ENCODE results near the gene ENGASE. TPM values are rescaled to one million over a fixed set of nuclear protein-coding genes. Genes with fewer than 3 reads are reported as not detected.

ENGASE gene
- total RNA-seq, 2 donors from 2014 or later = 51.4 to 53.0 TPM

DNA sequence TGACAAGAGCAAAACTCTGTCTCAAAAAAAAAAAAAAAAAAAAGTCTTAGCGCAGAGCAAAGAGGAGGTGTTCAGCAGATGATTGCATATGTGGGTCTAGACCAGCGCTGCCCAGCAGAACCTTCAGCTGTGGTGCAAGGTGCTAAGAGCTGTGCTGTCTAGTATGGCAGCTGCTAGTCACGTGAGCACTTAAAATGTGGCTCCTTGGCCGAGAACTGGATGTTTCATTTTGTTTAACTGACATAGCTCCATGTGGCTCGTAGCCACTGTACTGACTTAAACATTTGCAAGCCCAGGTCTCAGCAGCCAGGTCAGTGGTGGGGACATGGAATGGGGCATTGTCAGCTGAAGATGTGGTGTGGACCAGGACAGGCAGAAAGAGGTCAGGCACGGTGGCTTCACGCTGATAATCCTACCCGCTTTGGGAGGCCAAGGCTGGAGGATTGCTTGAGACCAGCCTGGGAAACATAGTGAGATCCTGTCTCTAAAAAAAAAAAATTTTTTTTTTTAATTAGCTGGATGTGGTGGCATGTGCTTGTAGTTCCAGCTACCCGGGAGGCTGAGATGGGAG lies 41.5 kb upstream of the ENGASE start:
- Mint-ChIP-seq H3K4me1 (ENCODE audit: low read depth) (no peaks in the 10 kb centered on the region), H3K9me3 (no peaks in the 10 kb centered on the region), H3K27me3 (ENCODE audit: low read depth) (peaks cover 6% of the 10 kb centered on the region), H3K36me3 (ENCODE audit: insufficient read depth in 2 of 2) (no peaks in the 10 kb centered on the region), H3K4me3 (no peak overlapping the region), H3K27ac (no peak overlapping the region)
- DNase-seq (no peak), ATAC-seq (replicated peaks in 1 of 2) (no peak)

DNA sequence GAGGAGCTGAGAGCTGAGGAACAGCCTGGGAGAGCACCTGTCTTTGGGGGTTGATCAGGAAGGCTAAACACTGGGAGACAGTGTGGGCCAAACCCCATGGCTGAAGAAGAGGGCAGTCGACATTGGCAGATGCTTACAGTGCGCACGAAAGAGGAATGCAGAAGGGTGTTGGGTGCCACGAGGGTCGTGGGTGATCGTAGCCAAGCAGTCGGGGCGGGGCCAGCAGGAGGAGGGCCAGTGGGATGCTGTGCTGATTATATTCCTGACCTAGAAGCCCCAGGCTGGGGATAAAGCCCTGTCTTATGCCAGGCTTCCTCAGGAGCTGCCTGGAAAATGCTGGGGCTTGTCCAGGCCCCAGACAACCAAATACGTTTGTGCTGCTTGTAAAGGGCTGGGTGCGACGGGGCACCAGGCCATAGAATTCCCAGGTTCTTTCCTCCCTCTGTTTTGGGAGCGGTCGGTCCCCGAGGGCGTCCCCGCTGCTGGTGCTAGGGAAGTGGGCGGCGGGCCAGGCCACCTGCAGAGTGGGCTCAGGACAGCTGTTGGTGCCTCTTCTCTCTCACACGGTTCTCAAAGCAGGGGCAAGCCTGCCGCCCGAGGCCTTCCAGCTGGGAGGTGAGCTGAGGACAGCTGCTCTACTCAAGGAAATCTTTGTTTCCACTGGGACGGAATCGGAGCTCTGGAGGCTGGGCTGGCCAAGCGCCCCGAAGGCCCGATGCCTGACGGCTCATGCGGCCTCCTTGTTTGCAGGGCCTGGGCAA lies 40.7 kb upstream of the ENGASE start:
- DNase-seq (no peak), ATAC-seq (replicated peaks in 1 of 2) (no peak)
- Mint-ChIP-seq H3K4me1 (ENCODE audit: low read depth) (no peaks in the 10 kb centered on the region), H3K9me3 (no peaks in the 10 kb centered on the region), H3K27ac (no peak overlapping the region), H3K36me3 (ENCODE audit: insufficient read depth in 2 of 2) (no peaks in the 10 kb centered on the region), H3K4me3 (no peak overlapping the region), H3K27me3 (ENCODE audit: low read depth) (peaks cover 6% of the 10 kb centered on the region)

DNA sequence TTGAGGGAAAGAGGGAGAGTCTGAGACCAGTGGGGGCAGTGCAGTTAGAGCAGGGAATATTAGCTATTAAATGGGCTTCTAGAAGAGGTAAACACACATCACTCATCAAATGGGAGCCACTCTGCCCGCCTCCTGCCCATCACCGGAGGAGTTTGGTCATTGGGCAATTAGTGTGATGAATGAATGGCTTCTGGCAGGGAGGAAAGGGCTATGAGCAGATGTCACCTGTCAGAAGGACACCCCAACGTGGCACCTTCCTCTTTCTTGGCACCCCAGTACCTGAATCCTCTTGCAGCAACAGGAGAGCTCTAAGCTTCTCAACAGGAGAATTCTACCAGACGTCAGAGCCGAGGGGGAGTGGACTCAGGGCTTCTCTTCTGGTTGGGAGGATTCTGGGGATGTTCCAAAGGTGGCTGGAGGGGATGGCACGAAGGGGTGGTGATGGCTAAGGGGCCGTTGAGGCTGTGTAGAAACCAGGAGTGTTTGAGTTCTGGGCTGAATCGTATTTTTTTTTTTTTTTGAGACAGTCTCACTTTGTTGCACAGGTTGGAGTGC lies 39.6 kb upstream of the ENGASE start:
- H3K36me3 Mint-ChIP-seq (ENCODE audit: insufficient read depth in 2 of 2) = no peaks in the 10 kb centered on the region
- DNase-seq (no peak), ATAC-seq (replicated peaks in 1 of 2) (no peak)
- H3K4me3 Mint-ChIP-seq = no peak overlapping the region
- H3K27ac Mint-ChIP-seq = no peak overlapping the region
- H3K27me3 Mint-ChIP-seq (ENCODE audit: low read depth) = peaks cover 6% of the 10 kb centered on the region
- no peaks in the 10 kb centered on the region for H3K9me3 Mint-ChIP-seq
- H3K4me1 Mint-ChIP-seq (ENCODE audit: low read depth) = no peaks in the 10 kb centered on the region

DNA sequence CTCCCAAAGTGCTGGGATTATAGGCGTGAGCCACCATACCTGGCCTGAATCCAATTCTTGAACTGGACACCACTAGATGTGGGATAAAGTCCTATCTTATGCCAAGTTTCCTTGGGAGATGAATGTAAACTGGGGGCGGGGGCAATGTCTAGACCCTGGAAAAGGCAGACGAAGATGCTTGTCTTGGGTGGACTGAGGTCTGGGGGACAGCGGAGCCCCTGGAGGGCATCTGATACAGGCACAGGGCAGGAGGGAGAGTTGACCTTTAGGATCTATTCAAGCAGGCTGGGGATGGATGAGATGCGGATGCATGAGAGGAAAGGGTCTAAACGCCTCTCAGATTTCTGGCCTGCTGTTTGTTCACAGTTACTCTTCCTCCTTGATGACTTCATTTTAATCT lies 38.9 kb upstream of the ENGASE start:
- H3K36me3 Mint-ChIP-seq (ENCODE audit: insufficient read depth in 2 of 2) = no peaks in the 10 kb centered on the region
- no peak overlapping the region for H3K27ac Mint-ChIP-seq
- DNase-seq (no peak), ATAC-seq (replicated peaks in 1 of 2) (no peak)
- H3K4me3 Mint-ChIP-seq = no peak overlapping the region
- H3K4me1 Mint-ChIP-seq (ENCODE audit: low read depth) = no peaks in the 10 kb centered on the region
- no peaks in the 10 kb centered on the region for H3K9me3 Mint-ChIP-seq
- H3K27me3 Mint-ChIP-seq (ENCODE audit: low read depth) = peaks cover 6% of the 10 kb centered on the region

DNA sequence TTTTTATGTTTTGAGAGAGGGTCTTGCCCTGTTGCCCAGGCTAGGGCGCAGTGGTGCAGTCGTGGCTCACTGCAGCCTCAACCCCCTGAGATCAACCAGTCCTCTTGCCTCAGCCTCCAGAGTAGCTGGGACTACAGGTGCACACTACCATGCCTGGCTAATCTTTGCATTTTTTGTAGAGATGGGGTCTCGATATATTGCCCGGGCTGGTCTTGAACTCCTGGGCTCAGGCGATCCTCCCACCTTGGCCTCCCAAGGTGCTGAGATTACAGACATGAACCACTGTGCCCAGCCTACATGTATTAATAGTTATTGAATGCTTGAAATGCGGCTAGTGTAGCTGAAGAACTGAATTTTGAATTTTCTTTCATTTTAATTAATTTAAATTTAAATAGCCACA lies 38.4 kb upstream of the ENGASE start:
- Mint-ChIP-seq H3K27ac (no peak overlapping the region), H3K9me3 (no peaks in the 10 kb centered on the region), H3K27me3 (ENCODE audit: low read depth) (peaks cover 6% of the 10 kb centered on the region), H3K4me3 (no peak overlapping the region), H3K4me1 (ENCODE audit: low read depth) (no peaks in the 10 kb centered on the region), H3K36me3 (ENCODE audit: insufficient read depth in 2 of 2) (no peaks in the 10 kb centered on the region)
- ATAC-seq (replicated peaks in 1 of 2) (no peak), DNase-seq (no peak)

DNA sequence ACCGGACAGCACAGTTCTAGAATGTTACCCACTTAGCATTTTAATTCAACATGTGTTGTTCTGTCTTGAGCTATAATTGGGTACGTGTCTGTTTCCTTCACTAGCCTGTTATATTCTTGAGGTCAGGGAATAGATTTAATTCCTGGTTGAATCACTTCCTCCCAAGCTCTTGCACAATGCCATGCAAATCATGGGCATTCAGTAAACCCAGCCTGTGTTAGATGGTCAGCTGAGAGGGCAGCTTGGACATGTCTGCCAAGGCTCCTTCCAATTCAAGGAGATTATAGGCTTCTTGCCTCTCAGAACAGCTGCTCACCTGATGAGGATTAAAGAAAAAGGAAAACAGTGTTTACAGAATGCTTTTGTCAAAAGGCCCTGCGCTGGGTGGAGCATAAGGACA lies 38.0 kb upstream of the ENGASE start:
- H3K27ac Mint-ChIP-seq = no peak overlapping the region
- no peak for DNase-seq
- H3K27me3 Mint-ChIP-seq (ENCODE audit: low read depth) = peaks cover 5% of the 10 kb centered on the region
- H3K4me3 Mint-ChIP-seq = no peak overlapping the region
- no peaks in the 10 kb centered on the region for H3K4me1 Mint-ChIP-seq (ENCODE audit: low read depth)
- no peaks in the 10 kb centered on the region for H3K9me3 Mint-ChIP-seq
- ATAC-seq (replicated peaks in 1 of 2) = no peak
- H3K36me3 Mint-ChIP-seq (ENCODE audit: insufficient read depth in 2 of 2) = no peaks in the 10 kb centered on the region

DNA sequence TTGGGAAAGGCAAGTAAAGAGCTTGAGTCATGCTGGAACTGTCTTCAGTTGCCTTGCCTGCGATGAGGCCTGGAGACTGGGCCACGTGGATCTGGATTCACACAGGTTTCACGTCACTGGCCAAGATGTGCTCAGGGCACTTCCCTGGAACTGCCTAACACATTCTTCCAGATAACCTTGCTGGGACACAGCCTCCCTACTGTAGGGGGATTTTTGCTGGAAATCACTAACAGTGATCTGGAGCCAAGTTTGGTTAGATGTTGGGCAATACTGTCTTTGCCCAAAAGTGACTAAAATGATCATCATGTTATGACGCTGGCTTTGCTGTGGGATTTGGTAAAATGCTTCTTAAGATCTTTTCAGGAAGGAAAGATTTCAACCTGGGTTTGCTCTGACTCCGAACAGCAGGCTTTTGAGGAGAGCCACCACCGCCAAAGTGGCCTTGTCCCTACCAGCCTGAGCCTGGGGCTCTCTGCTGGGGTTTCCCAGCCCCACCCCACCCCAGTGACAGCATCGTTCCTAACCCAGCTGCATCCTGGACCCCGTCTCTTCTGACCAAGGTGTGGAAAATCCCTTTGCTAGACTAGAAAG lies 36.0 kb upstream of the ENGASE start:
- H3K27me3 Mint-ChIP-seq (ENCODE audit: low read depth) = no peaks in the 10 kb centered on the region
- H3K9me3 Mint-ChIP-seq = peaks cover 1 to 5% of the 10 kb centered on the region in 2 donors
- no peaks in the 10 kb centered on the region for H3K4me1 Mint-ChIP-seq (ENCODE audit: low read depth)
- DNase-seq = no peak
- H3K36me3 Mint-ChIP-seq (ENCODE audit: insufficient read depth in 2 of 2) = no peaks in the 10 kb centered on the region
- no peak overlapping the region for H3K27ac Mint-ChIP-seq
- H3K4me3 Mint-ChIP-seq = no peak overlapping the region
- peak; percentile 45 to 72 for ATAC-seq (replicated peaks in 1 of 2)

DNA sequence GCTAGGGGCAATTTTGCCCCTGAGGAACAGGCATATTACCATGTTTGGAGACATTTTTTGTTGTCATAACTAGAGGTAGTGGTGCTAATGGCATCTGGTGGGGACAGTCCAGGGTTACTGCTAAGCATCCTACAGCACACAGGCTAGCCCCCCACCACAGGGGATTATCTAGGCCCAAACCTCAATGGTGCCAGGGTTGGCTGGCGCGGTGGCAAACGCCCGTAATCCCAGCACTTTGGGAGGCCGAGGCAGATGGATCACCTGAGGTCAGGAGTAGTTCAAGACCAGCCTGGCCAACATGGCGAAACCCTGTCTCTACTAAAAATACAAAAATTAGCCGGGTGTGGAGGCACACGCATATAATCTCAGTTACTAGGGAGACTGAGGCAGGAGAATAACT lies 35.5 kb upstream of the ENGASE start:
- H3K27me3 Mint-ChIP-seq (ENCODE audit: low read depth) = no peaks in the 10 kb centered on the region
- H3K4me1 Mint-ChIP-seq (ENCODE audit: low read depth) = no peaks in the 10 kb centered on the region
- ATAC-seq (replicated peaks in 1 of 2) = no peak
- no peak overlapping the region for H3K4me3 Mint-ChIP-seq
- H3K36me3 Mint-ChIP-seq (ENCODE audit: insufficient read depth in 2 of 2) = no peaks in the 10 kb centered on the region
- peaks cover 1 to 5% of the 10 kb centered on the region in 2 donors for H3K9me3 Mint-ChIP-seq
- H3K27ac Mint-ChIP-seq = no peak overlapping the region
- no peak for DNase-seq

DNA sequence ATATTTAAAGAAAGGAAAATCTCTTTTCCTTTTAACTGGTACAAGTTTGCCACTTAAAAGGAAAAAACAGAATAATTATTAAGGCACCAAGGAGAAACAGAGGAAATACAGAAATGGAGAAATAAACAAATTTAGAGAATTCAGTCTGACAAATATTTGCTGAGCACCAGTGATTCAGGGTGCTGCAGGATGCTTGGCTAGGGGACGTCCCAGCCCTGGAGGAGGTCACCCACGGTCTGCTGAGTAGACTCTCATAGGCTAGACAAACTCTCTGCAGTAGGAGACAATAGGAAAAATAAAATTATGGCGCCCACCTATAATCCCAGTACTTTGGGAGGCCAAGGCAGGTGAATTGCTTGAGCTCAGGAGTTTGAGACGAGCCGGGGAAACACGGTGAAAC lies 34.7 kb upstream of the ENGASE start:
- ATAC-seq (replicated peaks in 1 of 2) (no peak), DNase-seq (no peak)
- Mint-ChIP-seq H3K9me3 (peaks cover 1 to 5% of the 10 kb centered on the region in 2 donors), H3K27ac (no peak overlapping the region), H3K36me3 (ENCODE audit: insufficient read depth in 2 of 2) (no peaks in the 10 kb centered on the region), H3K27me3 (ENCODE audit: low read depth) (peaks cover 3% of the 10 kb centered on the region), H3K4me3 (no peak overlapping the region), H3K4me1 (ENCODE audit: low read depth) (no peaks in the 10 kb centered on the region)

DNA sequence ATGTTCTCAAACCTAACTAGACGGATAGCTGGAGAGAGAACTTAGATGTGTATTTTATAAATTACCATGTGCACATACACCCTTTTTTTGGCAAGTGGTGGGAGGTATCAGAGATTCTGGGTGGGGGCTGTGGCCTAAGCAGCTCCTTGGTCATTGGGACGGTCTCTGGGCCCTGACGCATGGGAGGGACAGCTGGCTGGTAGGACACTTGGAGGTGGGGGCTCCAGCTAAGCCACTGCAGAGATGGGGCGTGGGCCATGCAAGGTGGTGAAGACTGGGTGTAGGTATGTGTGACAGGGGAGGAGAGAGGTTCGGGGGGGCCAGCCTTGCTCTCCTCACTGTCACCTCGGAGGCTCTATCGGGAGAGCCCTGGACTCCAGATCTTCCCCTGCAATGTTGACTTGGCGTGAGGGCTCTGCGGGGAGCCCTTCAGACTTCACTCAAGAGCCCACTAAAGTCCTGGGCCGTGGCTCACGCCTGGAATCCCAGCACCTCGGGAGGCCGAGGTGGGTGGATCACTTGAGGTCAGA lies 33.5 kb upstream of the ENGASE start:
- Mint-ChIP-seq H3K27ac (no peak overlapping the region), H3K27me3 (ENCODE audit: low read depth) (peaks cover 15% of the 10 kb centered on the region), H3K36me3 (ENCODE audit: insufficient read depth in 2 of 2) (no peaks in the 10 kb centered on the region), H3K4me1 (ENCODE audit: low read depth) (no peaks in the 10 kb centered on the region), H3K9me3 (peaks cover 1 to 5% of the 10 kb centered on the region in 2 donors), H3K4me3 (no peak overlapping the region)
- ATAC-seq (replicated peaks in 1 of 2) (no peak), DNase-seq (no peak)

DNA sequence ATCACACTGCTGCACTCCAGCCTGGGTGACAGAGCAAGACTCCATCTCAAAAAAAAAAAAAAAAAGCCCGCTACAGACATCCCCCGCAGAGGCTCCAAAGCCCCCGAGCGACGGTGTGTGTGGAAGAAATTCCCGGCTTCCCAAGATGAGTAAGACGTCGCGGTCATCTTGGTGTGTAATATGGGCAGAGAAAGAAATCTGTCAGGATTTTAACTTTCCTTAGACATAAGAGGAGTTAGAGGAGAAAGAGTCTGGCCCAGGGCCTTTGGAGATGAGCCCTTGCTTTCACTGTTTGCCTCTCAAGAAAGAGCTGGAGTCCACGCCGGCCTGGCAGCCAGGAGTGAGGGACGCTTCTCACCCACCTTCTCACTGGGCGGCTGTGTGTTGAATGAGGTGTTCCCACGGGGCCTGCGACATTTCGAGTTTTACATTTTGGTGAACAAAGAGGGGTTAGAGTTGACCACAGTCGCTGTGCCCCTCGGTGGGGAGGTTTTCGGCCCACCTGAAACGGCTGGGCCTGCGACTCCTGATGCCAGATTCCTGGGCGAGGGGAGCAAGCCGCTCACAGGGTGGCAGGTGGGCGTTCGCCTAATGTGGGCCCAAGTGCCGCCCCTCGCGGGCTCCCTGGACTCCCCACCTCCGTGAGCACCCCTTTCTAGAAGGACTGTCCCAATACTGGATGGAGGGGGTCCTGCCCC lies 32.8 kb upstream of the ENGASE start:
- H3K4me3 Mint-ChIP-seq = no peak overlapping the region
- peaks cover 16% of the 10 kb centered on the region for H3K27me3 Mint-ChIP-seq (ENCODE audit: low read depth)
- peaks cover 1 to 5% of the 10 kb centered on the region in 2 donors for H3K9me3 Mint-ChIP-seq
- no peaks in the 10 kb centered on the region for H3K36me3 Mint-ChIP-seq (ENCODE audit: insufficient read depth in 2 of 2)
- H3K27ac Mint-ChIP-seq = no peak overlapping the region
- H3K4me1 Mint-ChIP-seq (ENCODE audit: low read depth) = no peaks in the 10 kb centered on the region
- DNase-seq (no peak), ATAC-seq (replicated peaks in 1 of 2) (no peak)

DNA sequence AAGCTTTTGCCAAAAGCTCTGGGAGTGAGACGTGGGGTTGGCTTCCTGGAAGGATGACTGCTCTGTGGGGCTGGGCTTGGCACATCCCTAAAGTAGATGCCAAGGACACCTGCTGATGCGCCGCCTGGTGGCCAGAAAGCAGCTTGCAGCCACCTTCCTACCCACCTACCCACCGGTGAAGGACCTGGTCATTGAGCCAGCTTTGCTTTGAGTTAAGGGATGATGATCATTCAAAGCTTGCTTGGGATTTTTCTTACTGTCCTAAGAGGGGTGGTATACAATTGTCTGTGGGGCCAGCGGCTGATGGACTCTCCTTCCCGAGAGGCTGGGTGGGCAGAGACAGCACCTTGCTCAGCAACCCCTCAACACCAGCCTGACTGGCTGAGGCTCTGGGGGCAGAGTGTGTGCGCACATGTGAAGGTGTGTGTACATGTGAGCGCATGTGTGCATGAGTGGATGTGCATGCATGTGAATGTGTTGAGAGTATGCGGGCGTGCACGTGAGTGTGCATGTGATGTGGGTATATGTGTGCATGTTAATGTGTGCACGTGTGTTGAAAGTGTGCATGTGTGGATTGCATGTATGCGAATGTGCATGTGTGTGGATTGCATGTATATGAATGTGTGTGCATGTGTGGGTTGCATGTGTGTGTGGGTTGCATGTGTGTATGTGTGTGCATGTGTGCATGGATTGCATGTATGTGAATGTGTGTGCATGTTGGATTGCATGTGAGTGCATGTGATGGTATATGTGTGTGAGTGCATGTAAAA lies 32.0 kb upstream of the ENGASE start:
- Mint-ChIP-seq H3K27me3 (ENCODE audit: low read depth) (peaks cover 16% of the 10 kb centered on the region), H3K36me3 (ENCODE audit: insufficient read depth in 2 of 2) (no peaks in the 10 kb centered on the region), H3K4me3 (no peak overlapping the region), H3K27ac (no peak overlapping the region), H3K4me1 (ENCODE audit: low read depth) (no peaks in the 10 kb centered on the region), H3K9me3 (peaks cover 1 to 5% of the 10 kb centered on the region in 2 donors)
- ATAC-seq (replicated peaks in 1 of 2) (peak; percentile 48 to 65), DNase-seq (peak; percentile 60 to 74)

All from activated T-cell treated with anti-CD3 and anti-CD28 coated beads, Interleukin-2, amount 50 U/mL, for 72 hours (primary cell).